Measurements from ENCODE around the gene NBEA.

NBEA gene

DNA sequence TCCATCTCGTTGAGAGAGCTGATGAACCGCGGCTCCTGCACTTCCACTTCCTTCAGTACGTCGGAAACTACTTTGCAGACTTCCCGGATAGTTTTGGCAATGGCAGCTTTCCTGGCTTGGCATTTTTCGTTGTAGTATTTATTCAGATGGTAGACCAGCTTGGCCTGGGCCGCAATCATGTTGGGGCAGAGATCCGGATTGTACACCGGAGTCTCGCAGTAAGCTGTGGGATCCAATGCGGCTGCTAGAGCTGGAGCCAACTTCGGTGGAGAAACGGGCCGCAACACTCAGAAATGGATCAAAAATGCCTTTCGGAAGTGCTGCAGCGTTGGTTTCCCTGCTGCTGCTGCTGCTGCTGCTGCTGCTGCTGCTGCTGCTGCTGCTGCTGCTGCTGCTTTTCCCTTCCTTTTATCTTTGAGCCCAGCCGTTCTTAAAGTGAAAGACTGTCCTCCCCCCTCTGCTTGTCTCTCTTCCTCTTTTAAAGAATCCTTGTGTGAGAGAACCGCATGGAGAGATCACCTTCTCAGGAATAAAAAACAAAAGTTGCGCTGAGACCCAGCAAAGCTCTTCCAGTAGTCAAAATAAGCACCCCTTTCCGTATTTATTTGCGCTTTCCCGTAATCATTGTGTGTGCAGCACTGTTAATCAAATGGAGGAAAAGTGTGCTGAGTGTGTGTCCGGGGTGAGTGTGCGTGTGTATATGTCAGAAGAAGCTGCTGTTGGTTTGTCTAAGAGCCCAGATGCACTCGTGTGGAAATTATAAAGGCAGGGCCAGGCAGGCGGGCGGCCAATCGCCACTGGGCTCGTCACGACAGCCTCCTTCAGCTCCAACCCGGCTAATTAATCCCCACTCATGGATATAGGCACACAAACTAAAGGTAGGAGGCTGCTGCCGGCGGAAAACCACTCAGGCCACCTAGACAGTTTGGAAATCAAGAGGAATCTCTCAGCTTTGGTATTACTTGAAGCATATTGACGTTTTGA, 534.2 kb downstream of the NBEA start, which contains the start of gene MAB21L1:
Gene MAB21L1 (minus strand): TSS at position 730 of the 984 bp plus-strand sequence. CDS start 551 bp downstream, at position 179.
- peak; percentile 88 for DNase-seq

GRCh38 chr13:35477386-35477946, 535.4 kb downstream of the NBEA start:
- DNase-seq = no peak

DNA sequence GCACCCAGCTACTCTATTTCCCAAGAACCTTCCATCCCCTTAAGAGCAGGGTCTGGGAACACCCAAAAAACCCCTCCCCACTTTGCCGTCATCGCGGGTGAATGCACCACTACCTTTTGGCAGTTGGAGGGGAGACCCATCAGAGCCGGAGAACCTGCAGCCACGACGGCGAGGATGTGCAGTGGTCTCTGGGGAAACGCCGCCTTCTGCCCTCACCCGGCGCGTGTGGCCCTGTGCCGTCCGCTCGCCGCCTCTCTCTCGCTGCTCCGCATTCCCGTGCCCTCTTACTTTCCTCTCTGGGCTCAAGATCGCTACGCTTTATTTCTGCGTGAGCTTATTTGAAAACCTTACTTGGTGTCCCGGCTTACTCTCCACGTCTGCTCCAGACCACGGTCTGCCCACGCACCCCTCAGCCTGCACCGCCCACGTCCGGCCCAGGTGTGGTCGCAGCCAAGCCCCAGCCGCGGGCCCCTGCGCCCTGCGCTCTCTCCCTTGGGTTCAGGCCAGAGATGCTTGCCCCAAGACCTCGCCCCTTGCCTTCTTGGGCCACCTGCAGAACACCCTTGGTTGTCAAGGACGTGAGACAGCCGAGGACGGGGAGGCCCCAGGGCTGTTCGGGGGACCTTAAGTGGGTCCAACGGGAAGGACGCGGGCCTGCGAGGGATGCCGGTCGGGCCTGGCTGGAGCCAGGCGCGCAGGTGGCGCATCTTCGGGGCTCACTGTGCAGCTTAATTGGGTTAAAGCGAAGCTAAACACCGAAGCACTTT, 536.4 kb downstream of the NBEA start:
- no peak for DNase-seq

- DNase-seq = no peak
Observed at GRCh38 chr13:35479038-35479492, 537.0 kb downstream of the NBEA start.

DNA sequence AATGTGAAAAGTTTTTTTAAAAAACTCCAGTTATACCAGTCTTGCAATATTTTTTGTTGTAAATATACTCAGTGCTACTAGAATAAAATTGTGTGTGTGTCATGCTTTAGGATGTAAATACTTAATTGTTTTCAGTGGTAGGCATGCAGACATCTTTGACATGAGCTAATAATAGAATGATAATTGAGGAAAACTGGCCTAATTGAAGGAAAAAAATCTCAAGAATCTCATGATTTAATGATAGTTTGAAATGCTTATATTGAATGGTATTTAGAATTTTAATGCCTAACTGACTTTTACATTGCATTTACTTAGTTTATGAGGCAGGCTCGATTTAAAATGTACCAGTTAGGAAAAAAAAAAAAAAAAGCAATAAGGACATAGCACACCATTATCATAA, 537.6 kb downstream of the NBEA start:
- no peak for DNase-seq

GRCh38 chr13:35480346-35480745, 538.3 kb downstream of the NBEA start:
- no peak for DNase-seq

GRCh38 chr13:35481777-35482176, 539.7 kb downstream of the NBEA start:
- no peak for DNase-seq

- no peak for DNase-seq
Observed at GRCh38 chr13:35482527-35482926, 540.5 kb downstream of the NBEA start.

DNA sequence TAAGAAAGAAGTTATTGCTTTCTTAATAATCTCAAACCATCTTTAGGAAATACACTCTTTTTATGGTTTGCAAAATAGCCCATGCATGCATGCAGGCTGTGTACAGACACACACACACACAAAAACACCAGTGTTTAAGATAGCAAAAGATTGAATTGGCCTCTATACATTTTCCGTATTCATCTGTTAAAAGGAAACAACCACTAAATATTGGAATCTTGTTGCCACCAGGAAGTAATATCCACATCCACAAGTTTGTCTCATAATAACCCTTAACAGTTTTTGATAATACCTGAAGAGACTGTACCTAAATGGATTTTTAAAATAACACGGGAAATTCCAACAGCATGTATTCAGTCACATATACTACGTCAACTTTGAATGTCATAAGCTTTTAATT, 541.7 kb downstream of the NBEA start:
- DNase-seq = no peak

DNA sequence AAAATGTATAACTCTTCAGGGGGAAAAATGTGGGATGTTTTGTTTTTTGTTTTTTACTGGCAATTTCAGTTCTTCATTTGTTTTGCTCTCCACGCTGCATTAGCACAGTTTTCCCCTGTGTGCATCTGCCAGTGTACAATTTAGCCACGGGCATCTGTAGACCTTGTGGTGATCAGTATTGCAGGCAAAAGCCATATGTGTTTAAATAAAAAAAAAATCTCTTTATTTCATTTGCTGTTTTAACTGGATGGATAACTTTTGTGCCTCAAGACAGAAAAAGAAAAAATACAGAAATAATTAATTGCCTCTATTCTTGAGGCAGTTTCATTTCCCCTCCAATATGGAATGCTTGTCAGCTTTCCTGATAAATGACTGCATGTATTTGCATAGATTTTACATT, 542.3 kb downstream of the NBEA start:
- no peak for DNase-seq

DNA sequence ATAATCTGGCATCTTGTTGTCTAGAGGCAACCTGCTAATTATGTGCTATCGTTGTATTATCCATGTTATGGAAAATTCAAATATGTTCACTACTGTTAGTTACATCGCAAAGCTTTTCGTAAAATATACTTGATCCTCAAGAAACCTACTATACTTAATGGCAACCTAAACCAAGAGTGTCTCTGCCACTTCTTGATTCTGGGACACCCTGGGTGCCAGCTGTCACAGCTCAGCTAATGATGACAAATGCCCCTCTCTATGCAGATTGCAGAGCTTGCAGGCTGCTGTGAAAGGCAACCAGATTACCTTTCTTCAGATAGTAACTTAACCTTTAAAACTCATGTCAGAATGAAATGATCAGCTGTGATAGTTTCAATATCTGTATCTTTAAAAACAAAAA, 543.4 kb downstream of the NBEA start:
- no peak for DNase-seq

DNA sequence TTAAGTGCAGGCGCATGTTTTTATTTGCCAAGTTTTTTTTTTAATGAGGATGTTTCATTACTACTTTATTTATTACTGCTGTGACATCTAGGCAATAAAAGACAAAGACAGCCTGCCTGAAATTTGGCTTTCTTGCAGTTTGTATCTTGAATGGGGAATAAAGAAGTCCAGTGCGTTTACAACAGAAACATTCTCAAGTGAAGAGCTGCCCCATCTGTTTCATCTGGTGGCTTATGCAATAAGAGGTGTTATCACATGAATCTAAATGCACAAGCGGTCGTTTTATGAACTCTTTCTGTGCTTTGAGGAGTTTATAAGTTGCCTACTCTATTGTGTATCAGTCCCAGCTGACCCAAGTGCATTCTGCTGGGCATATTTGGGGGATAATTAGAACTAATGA, 547.0 kb downstream of the NBEA start:
- no peak for DNase-seq

DNA sequence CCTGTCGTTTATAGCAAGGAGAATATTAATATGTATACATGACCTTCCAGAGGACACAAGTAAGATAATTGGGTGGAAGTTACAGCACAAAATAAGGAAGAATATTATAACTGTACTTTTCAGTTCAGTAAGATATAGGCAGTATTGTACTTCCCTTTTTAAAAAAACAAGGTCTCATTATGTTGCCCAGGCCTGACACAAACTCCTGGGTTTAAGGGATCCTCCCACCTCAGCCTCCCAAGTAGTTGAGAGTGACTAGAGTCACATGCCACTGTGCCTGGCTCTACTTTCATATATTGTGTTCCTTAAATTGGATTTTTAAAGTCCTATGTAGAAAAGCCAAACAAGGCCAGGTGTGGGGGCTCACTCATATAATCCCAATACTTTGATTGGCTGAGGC, 553.9 kb downstream of the NBEA start:
- no peak for DNase-seq

GRCh38 chr13:35496761-35497386, 554.8 kb downstream of the NBEA start:
- DNase-seq = no peak

DNA sequence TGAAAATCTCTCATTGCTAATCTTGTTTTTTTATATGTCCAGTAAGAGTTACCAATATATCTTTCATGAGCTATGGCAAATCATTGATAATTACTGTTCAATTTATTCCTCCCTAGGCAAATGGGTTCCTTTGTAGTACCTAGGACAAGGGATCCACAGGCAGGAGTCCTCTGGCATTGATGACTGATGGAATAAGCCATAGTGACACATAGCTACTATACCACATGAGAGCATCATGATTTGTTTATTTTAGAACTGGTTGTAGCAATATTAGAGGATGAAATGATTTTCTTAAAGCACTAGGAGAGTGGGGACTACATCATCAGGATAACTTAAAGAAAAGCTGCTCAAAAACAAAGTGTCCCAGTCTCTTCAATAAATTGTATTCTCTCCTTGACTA, 556.2 kb downstream of the NBEA start:
- no peak for DNase-seq

DNA sequence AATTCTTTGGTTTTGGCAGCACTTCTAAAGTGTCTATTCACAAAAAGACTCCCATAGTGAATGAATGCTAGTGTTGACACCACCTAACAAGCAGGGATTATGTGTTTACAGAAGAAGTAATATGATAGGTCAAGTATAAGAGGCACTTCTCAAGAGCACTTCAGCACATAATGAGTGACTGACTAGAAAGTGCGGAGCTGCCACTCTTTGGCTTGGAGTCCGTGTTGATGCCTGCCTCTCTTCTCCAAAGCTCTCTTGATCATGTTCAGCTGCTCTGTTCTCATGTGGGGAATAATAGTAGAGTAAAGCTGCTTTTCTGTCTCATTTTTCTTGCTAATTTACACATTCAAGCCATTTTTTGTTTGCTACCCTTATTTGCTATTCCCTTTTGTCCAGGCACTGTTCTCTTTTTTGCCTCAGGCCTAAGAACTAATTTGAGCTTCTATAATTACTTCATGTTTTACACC, 557.2 kb downstream of the NBEA start:
- no peak for DNase-seq

GRCh38 chr13:35499676-35500075, 557.6 kb downstream of the NBEA start:
- no peak for DNase-seq

DNA sequence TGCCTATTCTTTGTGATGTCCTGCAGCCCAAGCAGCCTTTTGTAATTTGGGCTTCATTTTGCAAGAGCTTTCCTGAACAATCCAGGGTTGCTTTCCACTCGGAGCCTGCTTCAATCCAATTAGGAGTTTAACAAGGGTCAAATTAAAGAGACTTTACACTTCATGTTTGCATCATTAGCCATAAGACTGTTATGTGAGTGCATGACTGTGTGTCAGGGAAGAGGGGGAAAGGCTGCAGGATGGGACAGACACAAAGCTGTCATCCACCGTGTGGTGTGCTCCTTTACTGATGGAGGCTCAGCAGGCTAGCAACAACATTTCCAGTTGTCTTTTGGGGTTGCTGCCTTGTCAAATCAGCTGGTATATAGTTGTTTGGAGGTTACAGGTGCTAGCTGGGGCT, 558.1 kb downstream of the NBEA start:
- DNase-seq = no peak

GRCh38 chr13:35501661-35502235, 559.7 kb downstream of the NBEA start:
- DNase-seq = no peak

DNA sequence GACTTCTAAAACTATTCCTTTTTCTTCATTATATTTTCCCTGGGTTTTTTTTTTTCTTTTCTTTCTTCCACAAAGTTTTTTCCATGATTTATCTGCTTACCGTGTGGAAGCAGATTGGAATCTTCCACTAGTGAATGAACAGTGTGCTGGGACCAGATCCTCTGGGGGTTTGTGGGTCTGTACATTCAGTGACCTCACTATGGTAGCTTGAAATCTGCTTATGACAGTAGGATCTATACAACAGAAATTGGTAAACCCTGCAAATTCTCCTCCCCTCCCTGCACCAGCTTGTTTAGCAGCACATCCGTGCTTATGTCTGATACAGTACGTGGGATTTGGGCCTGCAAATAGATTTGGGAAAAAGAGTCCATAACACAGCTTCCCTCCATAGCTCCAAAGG, 560.4 kb downstream of the NBEA start:
- no peak for DNase-seq

DNA sequence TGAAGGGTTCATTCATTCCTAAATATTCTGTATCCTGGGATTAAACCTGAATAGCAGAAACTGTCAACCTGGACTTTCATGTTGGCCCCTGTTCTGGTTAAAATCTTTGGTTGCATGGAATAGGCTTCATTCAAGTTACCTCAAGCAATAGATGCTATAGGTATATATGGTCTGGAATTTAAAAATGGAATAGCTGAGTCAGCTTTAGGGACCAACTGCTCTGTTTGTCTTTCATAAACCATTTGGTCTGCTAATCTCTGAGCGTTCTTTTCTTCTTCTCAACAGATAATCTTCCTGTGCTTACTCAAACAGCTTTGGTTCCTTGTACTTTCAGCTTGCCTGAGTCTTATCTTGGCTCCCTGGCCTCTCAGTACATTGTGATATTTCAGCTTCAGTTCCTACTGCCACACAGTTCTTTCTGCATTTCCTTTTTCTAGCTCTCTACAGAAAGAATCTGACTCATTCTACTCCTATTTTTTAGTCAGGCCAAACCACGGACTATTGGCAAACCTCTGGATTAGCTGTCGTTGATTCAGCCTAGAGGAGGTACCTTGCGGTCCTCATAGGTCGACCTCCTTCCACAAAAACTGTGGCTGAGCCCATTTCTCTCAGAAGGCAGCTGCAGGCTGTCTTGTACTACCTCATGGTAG, 570.3 kb downstream of the NBEA start:
- DNase-seq = peak; percentile 94

- DNase-seq = peak; percentile 3
Observed at GRCh38 chr13:35514061-35514477, 572.0 kb downstream of the NBEA start.
